Mucosa of rectum (tissue), 2 donors: Measurements from ENCODE around the gene C4orf36.

Source experiments
- H3K27ac ChIP-seq, 2 donors: one replicate each; pipeline ENCODE4 v1.7.0; 2013; ENCODE audit warnings: inconsistent platforms in 2 of 2, low read depth in 2 of 2, low read length in 2 of 2
- H3K27me3 ChIP-seq, 2 donors: one replicate each; pipeline ENCODE4 v1.7.0; 2013; ENCODE audit warnings: low read length in 2 of 2; ENCODE audit not compliant: control insufficient read depth in 2 of 2, insufficient read depth in 2 of 2
- H3K36me3 ChIP-seq, 2 donors: one replicate each; pipeline ENCODE4 v1.7.0; 2013; ENCODE audit warnings: low read length in 2 of 2; ENCODE audit not compliant: control insufficient read depth in 2 of 2, insufficient read depth in 2 of 2
- H3K4me1 ChIP-seq, 2 donors: one replicate each; pipeline ENCODE4 v1.7.0; 2013; ENCODE audit warnings: low read length in 2 of 2, mild to moderate bottlenecking in 1 of 2; ENCODE audit not compliant: control insufficient read depth in 2 of 2, insufficient read depth in 2 of 2
- H3K4me3 ChIP-seq, 2 donors: one replicate each; pipeline ENCODE4 v1.7.0; 2013; ENCODE audit warnings: low read length in 2 of 2
- H3K9ac ChIP-seq, 2 donors: one replicate each; pipeline ENCODE4 v1.7.0; 2013; ENCODE audit warnings: low read length in 2 of 2, low read depth in 1 of 2, mild to moderate bottlenecking in 1 of 2
- H3K9me3 ChIP-seq, 2 donors: one replicate each; pipeline ENCODE4 v1.7.0; 2013; ENCODE audit warnings: low read length in 2 of 2; ENCODE audit not compliant: control insufficient read depth in 2 of 2
- donor health status: healthy.
- donor health status: Normal muscosa, but diverticular disease.

The C4orf36 gene

DNA sequence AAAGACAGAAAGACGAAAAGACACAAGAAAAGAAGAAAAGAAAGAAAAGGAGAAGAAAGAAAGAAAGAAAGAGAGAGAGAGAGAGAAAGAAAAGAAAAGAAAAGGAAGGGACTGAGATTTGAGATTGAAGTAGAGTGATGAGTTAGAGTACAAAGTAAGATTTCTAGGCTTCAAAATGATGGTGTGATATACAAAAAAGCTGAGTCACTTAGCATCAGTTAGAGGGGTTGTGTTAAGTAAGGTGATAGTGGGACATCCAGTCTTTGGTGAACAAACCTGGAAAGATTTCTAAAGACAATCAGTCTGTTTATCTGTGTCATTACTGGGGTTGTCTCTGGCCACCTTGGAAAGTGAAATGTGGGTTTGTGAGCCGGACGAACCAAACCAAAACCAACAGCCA lies 56.5 kb downstream of the C4orf36 start:
- H3K4me1 ChIP-seq = no peaks in the 10 kb centered on the region
- no peak overlapping the region for H3K9ac ChIP-seq
- no peaks in the 10 kb centered on the region for H3K9me3 ChIP-seq
- H3K4me3 ChIP-seq = no peak overlapping the region
- H3K27me3 ChIP-seq = no peaks in the 10 kb centered on the region
- no peak overlapping the region for H3K27ac ChIP-seq
- H3K36me3 ChIP-seq = no peaks in the 10 kb centered on the region

- Histone ChIP-seq H3K9me3 (no peaks in the 10 kb centered on the region), H3K27ac (no peak overlapping the region), H3K36me3 (no peaks in the 10 kb centered on the region), H3K4me3 (no peak overlapping the region), H3K4me1 (no peaks in the 10 kb centered on the region), H3K27me3 (no peaks in the 10 kb centered on the region), H3K9ac (no peak overlapping the region)
Measured at GRCh38 chr4:86834901-86835300, 57.3 kb downstream of the C4orf36 start.

DNA sequence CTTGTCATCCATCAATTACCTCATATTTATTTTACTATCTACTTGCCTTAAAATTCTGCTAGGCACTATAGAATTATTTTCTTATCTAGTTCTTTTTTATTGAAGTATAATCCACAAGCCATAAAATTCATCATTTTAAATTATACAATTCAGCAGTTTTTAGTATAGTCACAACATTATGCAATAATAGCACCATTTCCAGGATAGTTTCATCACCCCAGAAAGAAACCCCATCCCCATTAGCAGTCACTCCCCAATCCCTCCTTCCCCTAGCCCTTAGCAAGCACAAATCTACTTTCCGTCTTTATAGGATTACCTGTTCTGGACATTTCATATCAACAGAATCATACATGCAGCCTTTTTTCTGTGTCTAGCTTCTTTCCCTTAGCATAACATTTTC lies 58.6 kb downstream of the C4orf36 start:
- H3K4me1 ChIP-seq = no peaks in the 10 kb centered on the region
- H3K27ac ChIP-seq = no peak overlapping the region
- H3K9ac ChIP-seq = no peak overlapping the region
- H3K36me3 ChIP-seq = no peaks in the 10 kb centered on the region
- H3K9me3 ChIP-seq = no peaks in the 10 kb centered on the region
- H3K4me3 ChIP-seq = no peak overlapping the region
- H3K27me3 ChIP-seq = no peaks in the 10 kb centered on the region

- no peak overlapping the region for H3K4me3 ChIP-seq
- H3K36me3 ChIP-seq = no peaks in the 10 kb centered on the region
- H3K4me1 ChIP-seq = no peaks in the 10 kb centered on the region
- H3K9me3 ChIP-seq = no peaks in the 10 kb centered on the region
- no peaks in the 10 kb centered on the region for H3K27me3 ChIP-seq
- H3K9ac ChIP-seq = no peak overlapping the region
- no peak overlapping the region for H3K27ac ChIP-seq
Measured at GRCh38 chr4:86831262-86832130, 60.7 kb downstream of the C4orf36 start.
